GM23338 (cell line): Measurements from ENCODE around the gene MAGEC2. TPM values are rescaled to one million over a fixed set of nuclear protein-coding genes. Genes with fewer than 3 reads are reported as not detected.

Experiments used
- ATAC-seq: fragments of 200-7000 bp; cut with Tn5 transposase; 3 replicates; pipeline ENCODE4 v1.9.1; 2020
- DNase-seq: peaks from one replicate; pipeline ENCODE4 v3.0.0-alpha.2; 2015; ENCODE audit warnings: low spot score
- H2AFZ ChIP-seq: fragments of 200-600 bp; sonication (generic); 2 replicates; pipeline ENCODE4 v1.8.0; 2016; ENCODE audit warnings: antibody characterized with exemption, mild to moderate bottlenecking, moderate library complexity
- H3F3A ChIP-seq: fragments of 200-600 bp; sonication (generic); replicated peaks from 2 replicates; pipeline ENCODE4 v1.8.0; 2017; ENCODE audit warnings: antibody characterized with exemption, mixed run types, low read depth
- H3K27ac ChIP-seq: fragments of 200-600 bp; sonication (generic); 2 replicates; pipeline ENCODE4 v1.6.1; 2016; ENCODE audit warnings: low read depth
- H3K27me3 ChIP-seq: fragments of 200-600 bp; sonication (generic); 2 replicates; pipeline ENCODE4 v1.8.0; 2016; ENCODE audit warnings: mild to moderate bottlenecking, mixed run types, moderate library complexity; ENCODE audit not compliant: insufficient read depth
- H3K36me3 ChIP-seq: fragments of 200-600 bp; sonication (generic); 2 replicates; pipeline ENCODE4 v1.8.0; 2016; ENCODE audit warnings: mild to moderate bottlenecking; ENCODE audit not compliant: insufficient read depth
- H3K4me1 ChIP-seq: fragments of 200-600 bp; sonication (generic); 2 replicates; pipeline ENCODE4 v1.8.0; 2016; ENCODE audit warnings: mild to moderate bottlenecking, moderate library complexity; ENCODE audit not compliant: insufficient read depth
- H3K4me2 ChIP-seq: fragments of 200-600 bp; sonication (generic); 2 replicates; pipeline ENCODE4 v1.7.1; 2017; ENCODE audit warnings: mixed run types
- H3K4me3 ChIP-seq: fragments of 200-600 bp; sonication (generic); 2 replicates; pipeline ENCODE4 v1.6.1; 2016; ENCODE audit warnings: mixed run types
- H3K79me2 ChIP-seq: fragments of 200-600 bp; sonication (generic); replicated peaks from 2 replicates; pipeline ENCODE4 v1.8.0; 2017; ENCODE audit warnings: mild to moderate bottlenecking; ENCODE audit not compliant: insufficient read depth
- H3K9me2 ChIP-seq: fragments of 200-600 bp; sonication (generic); 2 replicates; pipeline ENCODE4 v1.8.0; 2017; ENCODE audit not compliant: insufficient read depth
- H4K20me1 ChIP-seq: fragments of 200-600 bp; sonication (generic); replicated peaks from 2 replicates; pipeline ENCODE4 v1.8.0; 2017; ENCODE audit warnings: mild to moderate bottlenecking; ENCODE audit not compliant: insufficient read depth
- H3K27ac Mint-ChIP-seq: 2 replicates; pipeline ENCODE4 v1.8.0; 2020; ENCODE audit warnings: inconsistent platforms, mild to moderate bottlenecking, moderate library complexity, mixed read lengths
- H3K27me3 Mint-ChIP-seq: 3 replicates; pipeline ENCODE4 v1.8.0; 2022; ENCODE audit warnings: low read depth, mild to moderate bottlenecking, moderate library complexity, mixed read lengths, inconsistent platforms; ENCODE audit not compliant: insufficient read depth, poor library complexity
- H3K36me3 Mint-ChIP-seq: 3 replicates; pipeline ENCODE4 v1.8.0; 2021; ENCODE audit warnings: low read depth, mild to moderate bottlenecking, inconsistent platforms, moderate library complexity, mixed read lengths
- H3K4me1 Mint-ChIP-seq: 3 replicates; pipeline ENCODE4 v1.8.0; 2020; ENCODE audit warnings: mild to moderate bottlenecking, inconsistent platforms, mixed read lengths
- H3K4me3 Mint-ChIP-seq: 3 replicates; pipeline ENCODE4 v1.8.0; 2021; ENCODE audit warnings: moderate library complexity, mild to moderate bottlenecking, inconsistent platforms, mixed read lengths
- H3K9me3 Mint-ChIP-seq: 3 replicates; pipeline ENCODE4 v1.8.0; 2020; ENCODE audit warnings: moderate library complexity, mild to moderate bottlenecking, inconsistent platforms, mixed read lengths
- CREB1 ChIP-seq: fragments of 250-450 bp; sonication (Bioruptor Pico); IDR thresholded peaks from 2 replicates; pipeline ENCODE4 v1.5.0; 2020; ENCODE audit warnings: low read depth, mild to moderate bottlenecking, moderate library complexity
- CTCF ChIP-seq, 2 experiments: fragments of 200-600 bp in 1 of 2; sonication (generic) in 1 of 2; conservative IDR thresholded peaks; 2 replicates each; pipeline versions ENCODE4 v1.5.1 to v1.6.1; 2016 to 2017; ENCODE audit warnings: antibody characterized with exemption in 2 of 2, low read depth in 2 of 2, mild to moderate bottlenecking in 2 of 2, moderate library complexity in 1 of 2
- EZH2phosphoT487 ChIP-seq: fragments of 200-600 bp; sonication (generic); IDR thresholded peaks from one replicate; pipeline ENCODE4 v1.8.1; 2018; ENCODE audit warnings: antibody characterized with exemption; ENCODE audit not compliant: unreplicated experiment
- NANOG ChIP-seq: IDR thresholded peaks from 2 replicates; pipeline ENCODE4 v1.6.1; 2016; ENCODE audit warnings: antibody characterized with exemption, borderline replicate concordance
- STAT1 ChIP-seq: IDR thresholded peaks from one replicate; pipeline ENCODE4 v1.6.1; 2016; ENCODE audit warnings: antibody characterized with exemption; ENCODE audit not compliant: unreplicated experiment
- ZNF114 ChIP-seq: fragments of 250-450 bp; sonication (Bioruptor Pico); IDR thresholded peaks from 2 replicates; pipeline ENCODE4 v1.5.0; 2020; ENCODE audit warnings: mild to moderate bottlenecking, moderate library complexity
- ZNF331 ChIP-seq: fragments of 250-450 bp; sonication (Bioruptor Pico); IDR thresholded peaks from 2 replicates; pipeline ENCODE4 v1.5.0; 2020; ENCODE audit warnings: low read depth, mild to moderate bottlenecking, moderate library complexity
- polyA plus RNA-seq: library from polyadenylated mRNA; unstranded; fragments of >200 nt; fragmentation: Nextera tagmentation; extraction: Ambion mirVana; gene quantifications from 2 replicates; pipeline ENCODE4 v1.2.1, GENCODE V29; 2016
- total RNA-seq: library from RNA; depleted of rRNA; stranded (reverse); fragments of >200 nt; shearing (Covaris generic); gene quantifications from 2 replicates; pipeline ENCODE4 v1.2.3, GENCODE V29; 2014
- TF ChIP-seq, protein P1 (sequence below): IDR thresholded peaks from one replicate; pipeline ENCODE4 v1.6.1; 2018; ENCODE audit warnings: antibody characterized with exemption; ENCODE audit not compliant: unreplicated experiment
- TF ChIP-seq, protein P2 (sequence below): IDR thresholded peaks from 2 replicates; pipeline ENCODE4 v1.6.1; 2016; ENCODE audit warnings: antibody characterized with exemption

The MAGEC2 gene
- total and polyA plus RNA-seq, 2 experiments from 2014 or later: not detected

DNA sequence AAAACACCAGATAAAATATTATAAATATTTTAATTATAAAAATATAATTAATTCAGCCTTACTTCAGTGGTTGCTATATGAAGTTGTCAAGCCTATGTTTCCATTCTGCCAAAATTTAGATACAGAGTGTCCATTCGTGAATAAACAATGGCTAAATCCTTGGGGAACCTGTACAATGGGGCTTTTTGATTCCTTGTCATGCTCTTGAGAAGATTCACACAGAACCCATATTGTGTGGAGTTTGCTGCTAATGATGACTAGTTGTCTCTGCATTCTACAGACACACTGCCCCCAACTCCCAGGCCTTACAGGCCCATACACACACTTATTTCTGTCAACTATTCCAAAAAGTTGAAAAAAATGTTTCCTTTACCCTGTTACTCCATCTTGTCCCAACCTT is 33.4 kb upstream of the MAGEC2 start:
- no peaks in the 10 kb centered on the region for H3K9me2 ChIP-seq
- H3F3A ChIP-seq: no peaks in the 10 kb centered on the region
- no peaks in the 10 kb centered on the region for H3K27me3 ChIP-seq
- no peak overlapping the region for H3K27ac ChIP-seq
- no peak overlapping the region for H3K4me3 Mint-ChIP-seq
- H3K27ac Mint-ChIP-seq: no peak overlapping the region
- no peak for ATAC-seq
- no peaks in the 10 kb centered on the region for H3K36me3 ChIP-seq
- no peak for DNase-seq
- no peak overlapping the region for H3K4me2 ChIP-seq
- peaks cover 21% of the 10 kb centered on the region for H3K36me3 Mint-ChIP-seq
- no peaks in the 10 kb centered on the region for H4K20me1 ChIP-seq
- H3K27me3 Mint-ChIP-seq: no peaks in the 10 kb centered on the region
- no peaks in the 10 kb centered on the region for H3K79me2 ChIP-seq
- H3K4me1 Mint-ChIP-seq: peaks cover 9% of the 10 kb centered on the region
- TF ChIP-seq ZNF114 (CRISPR knock-in tag) (no peak), ZNF331 (CRISPR knock-in tag) (no peak)
- no peak overlapping the region for H3K4me3 ChIP-seq
- no peak overlapping the region for H2AFZ ChIP-seq
- peaks cover 7% of the 10 kb centered on the region for H3K4me1 ChIP-seq
- peaks cover 23% of the 10 kb centered on the region for H3K9me3 Mint-ChIP-seq

- Mint-ChIP-seq H3K4me3 (no peak overlapping the region), H3K27ac (no peak overlapping the region), H3K9me3 (peaks cover 29% of the 10 kb centered on the region), H3K36me3 (peaks cover 27% of the 10 kb centered on the region), H3K27me3 (no peaks in the 10 kb centered on the region), H3K4me1 (peaks cover 15% of the 10 kb centered on the region)
- no peaks in the 10 kb centered on the region for H3F3A ChIP-seq
- no peak overlapping the region for H3K4me3 ChIP-seq
- DNase-seq (peak; percentile 64), ATAC-seq (peak; percentile 86)
- no peak overlapping the region for H2AFZ ChIP-seq
- H3K27me3 ChIP-seq: no peaks in the 10 kb centered on the region
- peak overlapping the region; percentile 71; the same call in 1 of the 2 replicates for H3K27ac ChIP-seq
- H3K9me2 ChIP-seq: no peaks in the 10 kb centered on the region
- peak overlapping the region; percentile 34; the same call in 1 of the 2 replicates for H3K4me2 ChIP-seq
- H3K36me3 ChIP-seq: no peaks in the 10 kb centered on the region
- no peak for TF ChIP-seq EZH2phosphoT487
- peak; percentile 85 for TF ChIP-seq NANOG
- H4K20me1 ChIP-seq: no peaks in the 10 kb centered on the region
- no peaks in the 10 kb centered on the region for H3K79me2 ChIP-seq
- H3K4me1 ChIP-seq: peaks cover 7% of the 10 kb centered on the region
Observed at GRCh38 chrX:142233400-142233799, 28.3 kb upstream of the MAGEC2 start.

- ATAC-seq (no peak), DNase-seq (no peak)
- Mint-ChIP-seq H3K9me3 (peaks cover 2% of the 10 kb centered on the region; the same call in 1 of the 3 replicates), H3K36me3 (no peaks in the 10 kb centered on the region), H3K4me1 (no peaks in the 10 kb centered on the region), H3K27me3 (no peaks in the 10 kb centered on the region), H3K27ac (no peak overlapping the region), H3K4me3 (no peak overlapping the region)
- H2AFZ ChIP-seq: no peak overlapping the region
- H3K79me2 ChIP-seq: no peaks in the 10 kb centered on the region
- no peaks in the 10 kb centered on the region for H3K36me3 ChIP-seq
- H3K4me1 ChIP-seq: no peaks in the 10 kb centered on the region
- no peaks in the 10 kb centered on the region for H3F3A ChIP-seq
- H4K20me1 ChIP-seq: no peaks in the 10 kb centered on the region
- H3K27me3 ChIP-seq: no peaks in the 10 kb centered on the region
- no peaks in the 10 kb centered on the region for H3K9me2 ChIP-seq
- no peak overlapping the region for H3K4me2 ChIP-seq
- no peak overlapping the region for H3K27ac ChIP-seq
- no peak overlapping the region for H3K4me3 ChIP-seq
- TF ChIP-seq ZNF331 (CRISPR knock-in tag) (no peak), CTCF (conservative IDR thresholded peaks at IDR 0.05; ENCODE audit: low read depth in 2 of 2) (no peak), STAT1 (no peak), CREB1 (CRISPR knock-in tag) (no peak)
- TF ChIP-seq, protein P1, sequence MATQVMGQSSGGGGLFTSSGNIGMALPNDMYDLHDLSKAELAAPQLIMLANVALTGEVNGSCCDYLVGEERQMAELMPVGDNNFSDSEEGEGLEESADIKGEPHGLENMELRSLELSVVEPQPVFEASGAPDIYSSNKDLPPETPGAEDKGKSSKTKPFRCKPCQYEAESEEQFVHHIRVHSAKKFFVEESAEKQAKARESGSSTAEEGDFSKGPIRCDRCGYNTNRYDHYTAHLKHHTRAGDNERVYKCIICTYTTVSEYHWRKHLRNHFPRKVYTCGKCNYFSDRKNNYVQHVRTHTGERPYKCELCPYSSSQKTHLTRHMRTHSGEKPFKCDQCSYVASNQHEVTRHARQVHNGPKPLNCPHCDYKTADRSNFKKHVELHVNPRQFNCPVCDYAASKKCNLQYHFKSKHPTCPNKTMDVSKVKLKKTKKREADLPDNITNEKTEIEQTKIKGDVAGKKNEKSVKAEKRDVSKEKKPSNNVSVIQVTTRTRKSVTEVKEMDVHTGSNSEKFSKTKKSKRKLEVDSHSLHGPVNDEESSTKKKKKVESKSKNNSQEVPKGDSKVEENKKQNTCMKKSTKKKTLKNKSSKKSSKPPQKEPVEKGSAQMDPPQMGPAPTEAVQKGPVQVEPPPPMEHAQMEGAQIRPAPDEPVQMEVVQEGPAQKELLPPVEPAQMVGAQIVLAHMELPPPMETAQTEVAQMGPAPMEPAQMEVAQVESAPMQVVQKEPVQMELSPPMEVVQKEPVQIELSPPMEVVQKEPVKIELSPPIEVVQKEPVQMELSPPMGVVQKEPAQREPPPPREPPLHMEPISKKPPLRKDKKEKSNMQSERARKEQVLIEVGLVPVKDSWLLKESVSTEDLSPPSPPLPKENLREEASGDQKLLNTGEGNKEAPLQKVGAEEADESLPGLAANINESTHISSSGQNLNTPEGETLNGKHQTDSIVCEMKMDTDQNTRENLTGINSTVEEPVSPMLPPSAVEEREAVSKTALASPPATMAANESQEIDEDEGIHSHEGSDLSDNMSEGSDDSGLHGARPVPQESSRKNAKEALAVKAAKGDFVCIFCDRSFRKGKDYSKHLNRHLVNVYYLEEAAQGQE: no peak
- TF ChIP-seq, protein P2, sequence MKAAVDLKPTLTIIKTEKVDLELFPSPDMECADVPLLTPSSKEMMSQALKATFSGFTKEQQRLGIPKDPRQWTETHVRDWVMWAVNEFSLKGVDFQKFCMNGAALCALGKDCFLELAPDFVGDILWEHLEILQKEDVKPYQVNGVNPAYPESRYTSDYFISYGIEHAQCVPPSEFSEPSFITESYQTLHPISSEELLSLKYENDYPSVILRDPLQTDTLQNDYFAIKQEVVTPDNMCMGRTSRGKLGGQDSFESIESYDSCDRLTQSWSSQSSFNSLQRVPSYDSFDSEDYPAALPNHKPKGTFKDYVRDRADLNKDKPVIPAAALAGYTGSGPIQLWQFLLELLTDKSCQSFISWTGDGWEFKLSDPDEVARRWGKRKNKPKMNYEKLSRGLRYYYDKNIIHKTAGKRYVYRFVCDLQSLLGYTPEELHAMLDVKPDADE: no peak
Observed at GRCh38 chrX:142214081-142214480, 9.0 kb upstream of the MAGEC2 start.
